Uterus (tissue), 4 donors: Measurements from ENCODE around the gene SETD3. TPM values are rescaled to one million over a fixed set of nuclear protein-coding genes. Genes with fewer than 3 reads are reported as not detected.

Source experiments
- DNase-seq, 2 donors: peaks; one replicate each; pipeline ENCODE4 v3.0.0-alpha.2; 2019 to 2020
- H3K27ac ChIP-seq, 2 donors: fragments of 200-600 bp; sonication (generic); 1 replicate in 1 of 2; 2 replicates in 1 of 2; pipeline ENCODE4 v1.5.1; 2016 to 2018
- H3K27me3 ChIP-seq, 2 donors: fragments of 200-600 bp; sonication (generic); one replicate each; pipeline ENCODE4 v1.5.1; 2018 to 2019; ENCODE audit warnings: control low read depth in 1 of 2
- H3K36me3 ChIP-seq, 2 donors: fragments of 200-600 bp; sonication (generic); one replicate each; pipeline ENCODE4 v1.5.1; 2019; ENCODE audit warnings: control low read depth in 1 of 2
- H3K4me1 ChIP-seq, 2 donors: fragments of 200-600 bp; sonication (generic); one replicate each; pipeline ENCODE4 v1.5.1; 2018 to 2019; ENCODE audit warnings: control low read depth in 1 of 2
- H3K4me3 ChIP-seq, 2 donors: fragments of 200-600 bp; sonication (generic); 1 replicate in 1 of 2; 2 replicates in 1 of 2; pipeline ENCODE4 v1.5.1; 2018 to 2019; ENCODE audit warnings: mild to moderate bottlenecking in 1 of 2
- H3K9me3 ChIP-seq, 2 donors: fragments of 200-600 bp; sonication (generic); one replicate each; pipeline ENCODE4 v1.5.1; 2019; ENCODE audit warnings: control low read depth in 1 of 2
- POLR2A ChIP-seq, 2 donors: fragments of 450-650 bp; IDR thresholded peaks; one replicate each; pipeline ENCODE4 v1.6.1; 2016; ENCODE audit warnings: antibody characterized with exemption in 2 of 2, mild to moderate bottlenecking in 1 of 2, moderate library complexity in 1 of 2
- intact Hi-C: fragments of 100-400 bp; cut with DNase I; formaldehyde crosslinking; loops from one replicate; pipeline ENCODE4 v1.15.1; 2023; ENCODE audit warnings: low total_unique reads
- total RNA-seq, 4 donors: library from RNA; depleted of rRNA in 3 of 4; stranded (reverse); fragments of >200 nt in 3 of 4; gene quantifications; one replicate each; pipeline versions ENCODE4 v1.1.0 to v1.2.4, GENCODE V29; 2014 to 2023
- TF ChIP-seq, protein P1 (sequence below), 4 experiments: fragments of 200-600 bp in 2 of 4; fragments of 450-650 bp in 2 of 4; sonication (generic) in 2 of 4; IDR thresholded peaks; one replicate each; pipeline ENCODE4 v1.5.1; 2016 to 2019; ENCODE audit warnings: antibody characterized with exemption in 4 of 4, mild to moderate bottlenecking in 2 of 4, moderate library complexity in 1 of 4
- donor health status: DM: yes; HTN: yes; CAD: no.

The SETD3 gene
- total RNA-seq, 4 donors from 2014 or later: 98.1 to 151 (median 121) TPM

DNA sequence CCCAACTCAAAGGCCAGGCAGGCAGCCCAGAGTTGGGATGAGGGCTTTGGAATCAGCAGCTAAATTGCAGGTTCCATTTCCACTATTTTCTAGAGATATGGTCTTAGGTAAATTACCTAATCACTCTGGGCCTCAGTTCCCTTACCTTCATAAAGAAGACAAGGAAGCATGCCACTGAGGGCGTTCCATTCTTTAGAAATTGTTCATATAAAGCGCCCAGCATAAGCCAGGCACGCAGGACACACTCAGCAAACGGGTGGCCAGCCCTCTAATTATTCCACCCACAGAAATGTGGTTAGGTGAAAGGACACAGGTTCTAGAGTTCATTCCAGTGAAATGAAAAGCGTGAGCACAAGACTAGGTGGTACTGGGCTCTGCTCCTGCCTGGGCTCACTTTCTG is 120.8 kb downstream of the SETD3 start:
- no peak for TF ChIP-seq POLR2A (IDR thresholded peaks at IDR 0.05)
- TF ChIP-seq, protein P1, sequence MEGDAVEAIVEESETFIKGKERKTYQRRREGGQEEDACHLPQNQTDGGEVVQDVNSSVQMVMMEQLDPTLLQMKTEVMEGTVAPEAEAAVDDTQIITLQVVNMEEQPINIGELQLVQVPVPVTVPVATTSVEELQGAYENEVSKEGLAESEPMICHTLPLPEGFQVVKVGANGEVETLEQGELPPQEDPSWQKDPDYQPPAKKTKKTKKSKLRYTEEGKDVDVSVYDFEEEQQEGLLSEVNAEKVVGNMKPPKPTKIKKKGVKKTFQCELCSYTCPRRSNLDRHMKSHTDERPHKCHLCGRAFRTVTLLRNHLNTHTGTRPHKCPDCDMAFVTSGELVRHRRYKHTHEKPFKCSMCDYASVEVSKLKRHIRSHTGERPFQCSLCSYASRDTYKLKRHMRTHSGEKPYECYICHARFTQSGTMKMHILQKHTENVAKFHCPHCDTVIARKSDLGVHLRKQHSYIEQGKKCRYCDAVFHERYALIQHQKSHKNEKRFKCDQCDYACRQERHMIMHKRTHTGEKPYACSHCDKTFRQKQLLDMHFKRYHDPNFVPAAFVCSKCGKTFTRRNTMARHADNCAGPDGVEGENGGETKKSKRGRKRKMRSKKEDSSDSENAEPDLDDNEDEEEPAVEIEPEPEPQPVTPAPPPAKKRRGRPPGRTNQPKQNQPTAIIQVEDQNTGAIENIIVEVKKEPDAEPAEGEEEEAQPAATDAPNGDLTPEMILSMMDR (IDR thresholded peaks at IDR 0.05): no peak
- Histone ChIP-seq H3K9me3 (no peaks in the 10 kb centered on the region), H3K4me1 (no peaks in the 10 kb centered on the region), H3K4me3 (no peak overlapping the region), H3K36me3 (no peaks in the 10 kb centered on the region), H3K27me3 (no peaks in the 10 kb centered on the region), H3K27ac (no peak overlapping the region)
- DNase-seq: no peak
- intact Hi-C loops: no loop called here

DNA sequence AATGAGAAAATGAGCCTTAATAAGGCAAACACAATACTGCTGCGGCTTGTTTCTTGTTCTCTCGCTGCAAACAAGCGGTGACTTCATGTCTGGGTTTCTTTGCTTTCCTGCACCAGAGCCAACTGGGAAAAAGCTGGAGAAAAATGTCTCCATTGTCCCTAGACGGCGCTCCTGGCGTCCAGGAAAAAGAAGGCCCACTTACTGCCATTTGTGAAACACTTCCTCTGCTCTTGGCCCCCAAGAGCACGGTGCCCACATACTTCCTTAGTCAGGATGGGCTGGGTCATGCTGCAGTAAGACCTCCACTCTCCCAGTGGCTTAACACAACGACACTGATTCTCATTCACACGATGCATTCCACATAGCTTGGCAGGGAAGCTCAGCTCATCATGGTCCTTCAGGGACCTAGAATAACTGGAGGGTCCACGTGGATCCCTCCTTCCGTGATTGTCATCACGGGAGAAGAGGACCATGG is 122.7 kb downstream of the SETD3 start:
- H3K36me3 ChIP-seq: no peaks in the 10 kb centered on the region
- no peaks in the 10 kb centered on the region for H3K27me3 ChIP-seq
- intact Hi-C loops: no loop called here
- TF ChIP-seq, protein P1 (IDR thresholded peaks at IDR 0.05): no peak
- TF ChIP-seq POLR2A (IDR thresholded peaks at IDR 0.05): no peak
- no peak overlapping the region for H3K4me3 ChIP-seq
- no peaks in the 10 kb centered on the region for H3K9me3 ChIP-seq
- H3K27ac ChIP-seq: no peak overlapping the region
- no peaks in the 10 kb centered on the region for H3K4me1 ChIP-seq
- DNase-seq: no peak

- intact Hi-C loops: no loop called here
- H3K9me3 ChIP-seq: no peaks in the 10 kb centered on the region
These were observed 123.3 kb downstream of the SETD3 start for GRCh38 chr14:99357151-99357915.

GRCh38 chr14:99356031-99356608 is 124.5 kb downstream of the SETD3 start:
- intact Hi-C loops: no loop called here
- Histone ChIP-seq H3K27me3 (no peaks in the 10 kb centered on the region), H3K27ac (no peak overlapping the region), H3K9me3 (no peaks in the 10 kb centered on the region), H3K4me3 (no peak overlapping the region), H3K36me3 (no peaks in the 10 kb centered on the region), H3K4me1 (no peaks in the 10 kb centered on the region)
- TF ChIP-seq POLR2A (IDR thresholded peaks at IDR 0.05): no peak
- TF ChIP-seq, protein P1 (IDR thresholded peaks at IDR 0.05): no peak
- no peak for DNase-seq

More at GRCh38 chr14:99357151-99357915, 123.3 kb downstream of the SETD3 start:
- Histone ChIP-seq H3K4me1 (no peaks in the 10 kb centered on the region), H3K27me3 (no peaks in the 10 kb centered on the region), H3K4me3 (no peak overlapping the region), H3K27ac (no peak overlapping the region), H3K36me3 (no peaks in the 10 kb centered on the region)
- no peak for DNase-seq
- TF ChIP-seq, protein P1 (IDR thresholded peaks at IDR 0.05): no peak
- TF ChIP-seq POLR2A (IDR thresholded peaks at IDR 0.05): no peak

GRCh38 chr14:99354166-99354875 is 126.3 kb downstream of the SETD3 start:
- TF ChIP-seq POLR2A (IDR thresholded peaks at IDR 0.05): no peak
- TF ChIP-seq, protein P1 (IDR thresholded peaks at IDR 0.05): no peak
- Histone ChIP-seq H3K36me3 (no peaks in the 10 kb centered on the region), H3K4me1 (no peaks in the 10 kb centered on the region), H3K4me3 (no peak overlapping the region), H3K9me3 (no peaks in the 10 kb centered on the region), H3K27me3 (no peaks in the 10 kb centered on the region), H3K27ac (no peak overlapping the region)
- DNase-seq: no peak
- intact Hi-C loops: no loop called here
